GM19463 (cell line): ENCODE measurements around the gene MSI2.
A peak's percentile ranks its signal among the peaks of the same experiment; 100 is the strongest.

Experiments
- ATAC-seq: cut with Tn5 transposase; IDR thresholded peaks from one replicate; pipeline ENCODE4 v1.9.1; 2021; ENCODE audit warnings: mild to moderate bottlenecking, moderate library complexity; ENCODE audit not compliant: unreplicated experiment

The MSI2 gene

DNA sequence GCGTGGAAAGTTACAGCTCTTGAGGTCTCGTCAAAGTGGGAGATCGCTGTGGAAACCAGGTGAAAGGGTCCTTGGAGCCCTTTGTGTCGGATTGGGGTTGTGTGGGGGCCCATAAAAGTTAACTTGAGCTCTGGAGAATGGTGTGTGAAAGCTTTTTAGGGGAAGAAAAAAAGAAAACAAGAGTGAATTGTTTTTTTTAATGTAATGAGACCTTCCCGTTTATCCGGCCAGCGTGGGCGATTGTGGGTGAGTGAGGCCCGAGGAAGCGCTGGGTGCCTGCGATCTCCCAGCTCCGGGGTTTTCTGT, 150.6 kb downstream of the MSI2 start:
- no peak for ATAC-seq

DNA sequence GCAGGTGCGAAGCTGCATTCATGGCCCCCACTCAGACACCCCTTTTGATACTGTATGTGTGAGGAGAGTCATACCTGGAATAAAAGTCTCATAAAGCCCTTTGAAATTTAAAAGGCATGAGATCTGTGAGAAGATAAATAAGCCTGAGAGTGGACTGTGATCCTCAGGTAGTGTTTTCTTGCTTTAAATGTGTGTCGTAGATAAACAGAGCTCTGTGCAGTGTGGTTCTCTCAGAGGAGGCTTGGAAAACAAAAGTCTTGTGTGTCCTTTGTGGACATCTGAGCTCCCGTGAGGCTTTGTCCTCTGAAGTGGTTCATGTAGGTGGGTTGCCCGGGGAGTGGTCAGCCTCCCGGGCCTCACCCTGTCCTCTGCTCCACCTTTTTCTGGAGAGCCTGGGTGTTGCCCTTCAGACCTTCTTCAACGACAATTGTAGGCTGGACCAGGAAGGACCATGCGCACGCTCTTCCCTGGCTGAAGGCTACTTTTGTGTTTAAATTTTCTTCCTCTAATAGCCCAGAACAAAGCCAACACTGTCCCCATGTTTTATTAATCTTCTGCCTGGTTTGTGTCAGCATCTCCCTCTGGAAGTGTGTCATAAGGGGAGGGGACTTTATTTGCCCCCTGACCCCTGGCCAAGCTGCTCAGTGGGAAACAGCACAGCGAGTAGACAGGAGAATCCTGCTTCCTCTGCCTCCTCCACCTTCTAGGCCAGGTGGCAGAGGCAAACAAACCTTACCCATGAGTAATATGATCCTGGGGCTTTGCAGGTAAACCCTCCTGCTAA, 151.2 kb downstream of the MSI2 start:
- ATAC-seq = no peak

DNA sequence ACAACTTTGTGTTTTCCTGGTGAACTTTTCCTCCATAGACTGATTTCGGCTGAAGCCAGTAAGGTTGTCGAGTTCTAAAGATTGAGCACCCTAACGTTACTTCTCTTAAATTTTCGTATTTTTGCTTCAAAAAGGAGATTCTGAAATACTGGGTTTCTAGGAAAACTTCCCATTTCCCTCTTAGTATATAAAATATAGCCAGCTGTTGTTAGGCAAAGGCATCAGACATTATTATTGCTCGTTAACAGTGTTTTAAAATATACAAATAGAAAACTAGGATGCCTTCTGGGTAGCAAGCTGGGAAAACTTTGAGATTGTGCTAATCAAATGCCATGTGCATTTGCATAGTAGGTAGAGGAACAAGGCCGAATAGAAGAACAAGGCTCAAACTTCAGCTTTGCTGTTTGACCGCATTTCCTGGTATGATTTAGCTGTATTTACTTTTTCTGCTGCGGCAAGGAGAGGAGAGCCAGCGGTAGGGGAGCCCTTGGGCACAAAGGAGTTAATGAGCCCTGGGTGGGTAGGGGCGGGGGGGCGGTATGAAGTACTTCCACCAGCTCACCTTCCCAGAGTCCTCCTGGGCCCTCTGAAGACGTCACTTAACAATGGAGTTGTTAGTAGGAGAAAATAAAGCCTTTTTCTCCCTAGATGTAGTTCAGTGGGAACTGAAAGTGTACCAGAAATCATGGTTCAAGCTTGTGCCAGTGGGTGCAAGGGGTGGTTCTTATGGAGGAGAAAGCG, 151.9 kb downstream of the MSI2 start:
- ATAC-seq = peak; percentile 61

DNA sequence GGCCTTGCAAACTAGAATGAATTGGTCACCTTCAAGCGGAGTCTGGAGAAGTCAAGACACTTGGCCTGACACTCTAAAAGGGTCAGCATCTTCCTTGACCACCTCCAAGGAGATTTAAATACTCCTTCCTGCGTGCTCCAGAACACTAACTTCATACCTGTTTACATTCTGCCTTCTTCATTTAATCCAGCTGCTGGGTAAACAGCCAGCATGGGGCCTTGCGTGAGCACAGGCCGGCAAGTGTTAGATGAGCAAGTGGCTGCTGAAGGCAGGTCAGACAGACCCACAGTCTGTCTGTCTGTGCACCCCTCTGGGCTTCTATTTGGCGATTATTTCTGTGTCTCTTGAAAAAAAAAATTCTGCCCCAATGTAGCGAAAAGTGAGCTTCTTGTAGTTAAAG, 153.8 kb downstream of the MSI2 start:
- no peak for ATAC-seq

DNA sequence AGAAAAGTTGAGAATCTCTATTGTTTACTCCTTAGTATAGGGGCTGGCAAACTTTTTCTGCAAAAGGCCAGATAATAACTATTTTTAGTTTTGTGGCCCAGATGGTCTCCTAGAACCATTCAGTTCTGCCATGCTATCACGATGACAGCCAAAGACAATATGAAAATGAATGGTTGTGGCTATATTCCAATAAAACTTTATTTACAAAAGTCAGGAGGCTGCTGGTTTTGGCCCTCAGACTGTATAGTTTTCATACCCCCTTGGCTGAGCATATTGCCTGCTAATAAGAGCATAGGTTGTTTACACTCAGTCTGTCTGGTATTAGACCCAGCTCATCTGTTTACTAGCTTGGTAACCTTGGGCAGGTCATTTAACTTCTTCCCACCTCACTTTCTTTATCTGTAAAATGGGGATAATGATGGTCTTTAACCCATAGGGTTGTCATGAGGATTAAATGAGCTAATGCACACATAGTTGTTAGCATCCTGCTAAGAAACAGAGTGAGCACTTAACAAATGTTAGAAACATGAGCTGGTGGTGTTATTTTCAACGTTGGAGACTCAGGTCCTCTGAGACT, 156.3 kb downstream of the MSI2 start:
- ATAC-seq = no peak

DNA sequence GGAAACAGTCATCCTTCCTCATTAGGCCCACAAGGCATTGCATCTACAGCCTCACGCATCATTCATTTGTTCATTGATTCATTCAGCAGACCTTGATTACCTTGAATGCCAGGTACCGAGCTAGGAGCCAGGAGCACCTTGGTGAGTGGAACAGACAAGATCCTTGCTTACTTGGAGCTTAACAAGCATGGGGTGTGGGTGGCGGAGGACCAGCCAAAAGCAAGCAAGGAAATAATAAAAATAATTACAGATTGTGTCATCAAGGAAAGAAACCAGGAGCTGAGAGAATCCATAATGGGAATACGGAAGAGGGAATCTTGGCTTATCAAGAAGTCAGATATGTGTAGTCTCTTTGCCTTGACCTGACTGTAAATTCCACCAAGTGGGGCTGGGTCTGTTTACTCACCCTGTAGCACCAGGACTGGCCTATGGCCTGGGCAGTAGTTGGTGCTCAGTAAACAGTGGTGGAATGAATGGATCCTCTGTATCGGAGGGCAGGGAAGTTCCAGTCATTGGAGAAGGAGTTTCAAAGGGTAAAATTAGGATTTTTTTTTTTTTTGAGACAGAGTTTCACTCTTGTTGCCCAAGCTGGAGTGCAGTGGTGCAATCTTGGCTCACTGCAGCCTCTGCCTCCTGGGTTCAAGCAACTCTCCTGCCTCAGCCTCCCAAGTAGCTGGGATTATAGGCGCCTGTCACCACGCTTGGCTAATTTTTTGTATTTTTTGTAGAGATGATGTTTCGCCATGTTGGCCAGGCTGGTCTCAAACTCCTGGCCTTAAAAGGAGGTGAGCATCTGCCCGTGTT, 157.7 kb downstream of the MSI2 start:
- no peak for ATAC-seq

DNA sequence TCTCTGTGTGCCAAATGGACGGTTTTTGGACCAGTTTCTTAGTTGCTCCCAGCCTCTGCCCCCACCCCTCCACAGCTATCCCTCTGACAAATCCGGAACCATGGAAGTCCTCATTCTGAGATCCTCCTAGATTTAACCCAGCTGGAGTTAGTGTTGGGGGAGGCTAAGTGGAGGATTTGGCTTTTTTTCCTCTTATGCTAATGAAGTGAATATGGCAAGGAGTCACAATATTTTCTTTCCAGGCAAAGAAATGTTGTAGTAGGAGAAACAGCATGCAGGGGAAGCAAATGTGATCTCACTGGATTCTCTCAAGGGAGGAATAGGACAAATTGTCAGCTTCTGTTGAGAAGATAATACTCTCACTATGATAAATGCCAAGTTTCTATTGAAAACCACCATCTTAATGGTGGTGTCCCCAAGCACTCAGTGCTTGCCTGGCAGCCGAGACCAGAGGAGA, 159.5 kb downstream of the MSI2 start:
- ATAC-seq = no peak

DNA sequence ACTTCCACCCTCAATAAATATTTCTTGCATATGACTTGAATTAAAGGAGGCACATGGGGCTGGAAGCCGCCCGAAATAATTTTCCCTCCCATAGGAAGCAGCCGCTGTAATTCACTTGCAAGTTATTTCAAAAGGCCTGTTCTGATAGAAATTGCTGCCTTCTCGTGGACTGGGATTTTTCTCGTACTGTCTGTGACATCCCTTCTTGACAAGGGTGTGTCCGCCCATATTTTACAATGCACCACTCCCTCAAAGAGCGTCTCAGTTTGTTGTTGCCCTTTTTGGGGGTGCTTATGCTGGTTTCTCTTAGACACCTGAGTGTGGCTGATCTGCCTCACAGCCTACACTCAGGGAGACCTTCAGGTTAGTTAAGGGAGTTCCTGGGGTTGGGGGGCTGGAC, 160.0 kb downstream of the MSI2 start:
- no peak for ATAC-seq

DNA sequence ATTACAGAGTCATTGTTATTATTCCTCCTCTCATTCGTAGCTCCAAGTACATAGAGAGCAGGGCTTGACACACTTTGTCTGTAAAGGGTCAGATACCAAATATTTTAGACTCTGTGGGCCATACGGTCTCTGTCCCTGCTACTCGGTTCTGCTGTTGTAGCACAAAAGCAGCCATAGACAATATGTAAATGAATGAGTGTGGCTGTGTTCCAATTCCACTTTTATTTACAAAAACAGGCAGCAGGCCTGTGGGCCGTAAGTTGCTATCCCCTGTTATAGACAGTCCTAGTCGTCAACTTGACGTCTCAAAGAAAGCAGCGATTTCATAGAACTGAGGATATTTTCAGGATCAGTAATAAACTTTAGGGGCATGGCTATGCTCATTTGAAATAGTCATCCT, 161.6 kb downstream of the MSI2 start:
- ATAC-seq = no peak

DNA sequence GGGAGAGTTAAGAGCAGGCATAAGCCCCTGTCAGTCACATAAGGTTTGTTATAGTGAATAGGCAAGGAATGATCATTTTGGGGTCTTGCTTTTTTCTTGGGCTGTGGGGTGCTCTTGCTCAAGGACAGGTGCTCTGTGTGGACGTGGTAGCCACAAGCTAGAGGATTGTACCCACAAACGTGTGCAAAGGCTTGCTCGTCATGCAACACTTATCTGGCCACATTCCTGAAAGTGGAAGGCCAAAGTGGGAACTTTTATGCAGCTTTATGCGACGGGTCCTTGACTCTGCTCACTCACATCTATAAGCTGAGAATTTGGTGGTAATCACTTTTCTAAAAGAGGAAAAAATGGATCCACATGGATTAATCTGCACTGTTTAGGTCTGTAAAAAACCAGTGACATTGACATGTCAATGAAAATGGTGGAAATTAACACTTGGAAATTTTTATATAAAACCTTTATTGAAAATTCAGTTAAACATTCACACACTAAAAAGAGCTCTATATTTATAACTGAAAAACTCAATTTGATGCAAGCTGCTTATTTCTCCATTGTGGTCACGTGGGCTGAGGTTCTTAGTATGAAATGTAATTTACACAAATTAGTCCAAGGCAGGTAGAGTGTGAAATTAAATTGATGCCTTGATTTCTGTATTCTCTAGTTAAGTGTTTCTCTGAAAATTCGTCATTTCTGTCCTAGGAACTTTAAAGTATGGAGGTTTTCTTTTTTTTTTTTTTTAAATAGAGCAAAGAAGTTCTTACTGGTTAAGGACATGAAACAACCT, 162.3 kb downstream of the MSI2 start:
- no peak for ATAC-seq

DNA sequence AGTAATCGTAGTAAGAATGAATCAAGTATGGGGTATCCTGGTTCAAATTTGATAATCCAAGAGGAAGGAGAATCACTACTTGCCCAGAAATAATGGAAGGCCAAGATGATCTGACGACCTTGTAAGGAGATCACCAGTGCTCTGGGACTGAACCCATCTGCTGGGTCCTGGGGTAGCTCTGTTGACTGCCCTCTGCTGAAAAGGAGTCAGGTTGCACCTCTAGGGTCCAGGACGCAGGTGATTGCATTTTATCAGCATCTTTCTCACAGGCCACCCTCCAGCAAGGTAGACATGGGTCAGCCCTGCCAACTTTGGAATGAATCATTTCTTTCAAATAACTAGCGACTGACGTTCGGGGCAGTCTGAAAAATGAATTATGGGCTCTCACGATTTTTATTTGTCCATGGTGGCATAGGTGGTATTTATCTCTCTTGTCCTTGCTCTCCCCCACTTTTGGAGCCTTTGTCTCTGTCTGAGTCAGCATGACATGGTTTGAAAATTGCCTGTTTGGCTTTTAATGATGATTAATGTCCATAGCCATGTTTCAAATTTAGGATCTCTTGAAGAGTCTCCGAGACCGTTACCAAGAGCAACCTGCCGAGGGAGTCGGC, 163.7 kb downstream of the MSI2 start:
- ATAC-seq = no peak

DNA sequence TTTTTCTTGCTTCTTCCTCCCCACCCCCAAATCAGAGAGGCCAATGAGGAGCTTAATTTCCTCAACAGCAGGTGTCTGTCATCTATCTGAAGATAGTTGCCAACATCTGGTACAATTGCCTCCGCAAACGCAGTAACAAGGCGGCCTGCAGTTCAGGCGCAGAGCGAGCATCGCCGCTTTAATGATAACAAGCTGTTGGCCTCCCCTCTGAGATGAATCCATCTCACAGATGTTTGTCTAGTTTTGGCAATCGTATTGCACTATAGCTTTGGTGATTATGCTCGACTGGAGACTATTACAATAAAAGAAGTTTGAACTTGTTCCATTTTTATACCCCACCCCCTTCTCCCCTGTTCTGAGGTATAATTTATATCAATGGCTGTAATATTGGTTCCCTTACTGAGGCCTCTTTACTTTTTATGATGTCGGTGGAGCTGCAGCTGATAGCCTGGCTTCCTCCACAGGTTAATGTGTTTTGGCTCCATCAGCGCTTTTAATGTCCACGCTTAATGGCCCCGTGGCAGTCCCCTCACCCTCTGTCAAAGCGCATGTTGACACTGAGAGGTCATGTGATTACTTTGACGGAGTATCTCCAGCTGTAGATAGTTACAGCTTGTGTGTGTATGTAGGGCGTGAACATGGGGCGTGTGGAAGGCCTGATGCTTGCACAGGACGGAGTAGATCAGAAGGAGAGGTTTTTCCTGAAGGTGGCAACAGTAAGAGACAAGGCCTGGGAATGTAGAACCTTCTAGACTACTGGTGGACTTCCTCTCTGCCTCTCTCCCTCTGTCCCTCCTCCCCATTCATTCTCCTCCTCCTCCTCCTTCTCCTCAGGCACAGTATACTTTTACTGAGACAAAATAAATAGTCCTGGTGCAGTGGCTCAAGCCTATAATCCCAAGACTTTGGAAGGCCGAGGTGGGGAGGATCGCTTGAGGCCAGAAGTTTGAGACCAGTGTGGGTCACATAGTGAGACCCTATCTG, 164.7 kb downstream of the MSI2 start:
- ATAC-seq = no peak

DNA sequence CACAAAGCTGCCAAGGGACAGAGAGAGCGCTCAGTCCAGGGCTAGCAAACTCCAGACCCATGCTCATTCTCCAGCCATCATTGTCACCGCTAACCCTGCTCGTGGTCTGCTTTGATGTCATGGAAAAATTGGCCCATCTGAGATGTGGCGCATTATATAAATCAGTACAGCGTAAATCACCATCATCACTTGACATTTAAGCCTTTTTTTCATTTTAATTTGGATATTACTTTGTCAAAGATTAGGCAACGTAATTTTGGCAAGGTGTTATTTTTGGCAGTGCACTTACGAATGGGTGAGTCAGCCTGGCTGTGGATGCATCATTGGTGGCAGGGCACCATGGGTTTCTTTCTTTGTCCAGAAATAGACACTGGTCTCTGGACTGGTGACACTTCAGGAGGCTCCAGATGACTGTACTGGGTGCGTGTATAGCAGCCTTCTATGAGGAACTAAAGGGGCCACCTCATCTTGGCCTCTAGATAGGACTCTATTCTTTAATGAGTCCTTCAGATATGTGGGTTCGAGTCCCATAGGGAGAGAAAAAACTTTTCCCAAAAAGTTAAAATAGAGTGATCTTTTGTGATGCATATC, 166.3 kb downstream of the MSI2 start:
- peak; percentile 90 for ATAC-seq

DNA sequence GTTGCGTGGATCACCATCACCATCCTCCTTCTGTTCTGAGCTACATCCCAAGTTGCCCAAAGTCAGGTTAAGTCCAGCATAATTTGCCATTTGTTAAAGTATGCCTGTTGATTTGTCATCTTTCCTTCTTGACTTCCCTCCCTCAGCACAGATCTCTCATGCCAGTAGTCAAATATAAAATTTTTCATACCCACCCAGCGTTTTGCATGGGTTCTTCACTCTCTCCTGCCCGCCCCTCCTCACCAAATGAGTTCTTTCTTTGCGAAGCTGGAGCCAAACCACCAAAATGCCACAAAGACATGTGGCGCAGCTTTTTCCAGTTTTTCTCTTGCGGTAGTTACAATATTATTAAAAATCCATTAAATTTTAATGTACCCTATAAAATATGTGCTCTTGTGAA, 167.2 kb downstream of the MSI2 start:
- no peak for ATAC-seq

DNA sequence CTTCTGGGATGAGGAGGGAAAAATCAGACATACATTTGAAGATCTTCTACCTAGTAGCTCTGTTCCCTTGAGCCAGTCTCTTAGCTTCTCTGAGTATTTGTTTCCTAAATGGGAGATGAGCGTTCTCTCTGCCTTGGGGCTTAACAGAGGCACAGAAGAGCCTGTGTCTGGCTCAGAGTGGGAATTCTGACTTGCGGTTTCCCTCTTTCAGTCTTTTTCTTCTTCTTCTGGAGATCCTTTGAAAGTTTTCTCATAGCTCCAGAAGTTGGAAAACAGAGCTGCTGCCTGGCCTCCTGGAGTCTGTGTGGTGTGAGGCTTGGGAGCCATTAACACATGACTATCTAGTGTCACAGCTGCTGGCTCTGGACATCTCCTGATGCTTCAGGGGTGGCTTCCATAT, 167.9 kb downstream of the MSI2 start:
- ATAC-seq = no peak

DNA sequence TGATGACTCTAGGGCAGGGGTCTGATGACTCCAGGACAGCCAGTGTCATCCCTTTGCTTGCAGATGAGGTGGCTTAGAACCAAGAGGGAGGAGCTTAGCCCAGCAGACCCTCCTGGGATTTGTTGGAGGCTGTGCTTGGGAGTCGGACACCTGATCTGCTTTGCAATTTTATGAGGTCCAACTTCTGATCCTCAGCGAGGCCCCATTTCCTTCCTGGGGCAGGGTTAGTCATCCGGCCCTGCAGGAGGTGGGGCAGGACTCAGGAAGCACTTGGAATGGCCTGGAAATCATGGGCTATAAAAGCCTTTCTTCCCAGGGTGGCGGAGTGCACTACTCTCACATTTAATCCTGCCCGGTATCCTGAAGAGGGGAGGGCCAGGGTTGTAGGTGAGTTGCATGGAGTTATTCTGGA, 168.5 kb downstream of the MSI2 start:
- no peak for ATAC-seq

DNA sequence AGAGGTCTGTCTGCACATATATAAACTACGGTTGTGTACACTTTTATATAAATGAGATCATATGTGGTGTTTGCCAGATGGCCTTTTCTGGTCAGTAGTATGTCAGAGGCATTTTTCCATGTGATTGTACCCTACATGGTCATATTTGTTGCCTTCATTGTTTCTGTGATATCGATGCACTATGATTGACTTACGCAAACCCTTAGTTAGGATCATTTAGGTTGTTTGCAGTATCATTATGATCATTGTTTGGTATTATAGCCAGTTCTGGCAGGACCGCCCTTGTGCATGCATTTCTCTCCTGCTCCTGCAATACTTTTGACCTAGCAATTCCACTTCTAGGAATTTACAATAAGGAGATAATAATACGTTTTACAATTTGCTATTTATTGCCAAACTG, 169.1 kb downstream of the MSI2 start:
- no peak for ATAC-seq
